Neuronal stem cell (in vitro differentiated cells): ENCODE measurements around the gene SIAE.

Experiments used
- DNase-seq: peaks from one replicate; pipeline ENCODE4 v3.0.0-alpha.2; 2013; ENCODE audit warnings: low spot score
- H2AFZ ChIP-seq: one replicate; pipeline ENCODE4 v1.6.1; 2013; ENCODE audit warnings: mild to moderate bottlenecking, low read length, inconsistent platforms
- H2AK5ac ChIP-seq: 2 replicates; pipeline ENCODE4 v1.6.1; 2013; ENCODE audit warnings: low read depth, mild to moderate bottlenecking, inconsistent platforms, low read length, moderate library complexity, mixed read lengths
- H2BK120ac ChIP-seq: 2 replicates; pipeline ENCODE4 v1.6.1; 2013; ENCODE audit warnings: low read depth, mild to moderate bottlenecking, inconsistent platforms, low read length, moderate library complexity, mixed read lengths
- H2BK12ac ChIP-seq: one replicate; pipeline ENCODE4 v1.6.1; 2013; ENCODE audit warnings: low read length, inconsistent platforms
- H2BK15ac ChIP-seq: 2 replicates; pipeline ENCODE4 v1.6.1; 2013; ENCODE audit warnings: mild to moderate bottlenecking, low read length, inconsistent platforms, mixed read lengths
- H2BK5ac ChIP-seq: one replicate; pipeline ENCODE4 v1.6.1; 2013; ENCODE audit warnings: inconsistent platforms, mild to moderate bottlenecking, low read length, moderate library complexity
- H3K14ac ChIP-seq: one replicate; pipeline ENCODE4 v1.6.1; 2013; ENCODE audit warnings: low read length, inconsistent platforms
- H3K18ac ChIP-seq: 2 replicates; pipeline ENCODE4 v1.6.1; 2013; ENCODE audit warnings: low read length, inconsistent platforms
- H3K23ac ChIP-seq: 2 replicates; pipeline ENCODE4 v1.6.1; 2013; ENCODE audit warnings: low read depth, mild to moderate bottlenecking, mixed read lengths, low read length, inconsistent platforms; ENCODE audit not compliant: poor library complexity
- H3K27ac ChIP-seq: replicated peaks from 3 replicates; pipeline ENCODE4 v1.5.1; 2013; ENCODE audit warnings: low read length, inconsistent platforms
- H3K27me3 ChIP-seq, 3 experiments: 2 replicates each; pipeline ENCODE4 v1.6.1; 2013; ENCODE audit warnings: low read length in 3 of 3, mild to moderate bottlenecking in 2 of 3, inconsistent platforms in 1 of 3, low read depth in 1 of 3, mixed read lengths in 1 of 3, moderate library complexity in 1 of 3; ENCODE audit not compliant: control insufficient read depth in 3 of 3, insufficient read depth in 3 of 3
- H3K36me3 ChIP-seq, 2 donors: replicated peaks in 1 of 2; 2 replicates each; pipeline ENCODE4 v1.6.1; 2013; ENCODE audit warnings: low read length in 2 of 2; ENCODE audit not compliant: control insufficient read depth in 2 of 2, insufficient read depth in 2 of 2
- H3K4ac ChIP-seq: 2 replicates; pipeline ENCODE4 v1.6.1; 2013; ENCODE audit warnings: inconsistent platforms, mild to moderate bottlenecking, low read length, moderate library complexity
- H3K4me1 ChIP-seq, 2 donors: 1 replicate in 1 of 2; 2 replicates in 1 of 2; pipeline ENCODE4 v1.6.1; 2013; ENCODE audit warnings: low read length in 2 of 2, low read depth in 1 of 2; ENCODE audit not compliant: control insufficient read depth in 2 of 2, insufficient read depth in 1 of 2
- H3K4me2 ChIP-seq: one replicate; pipeline ENCODE4 v1.6.1; 2013; ENCODE audit warnings: mild to moderate bottlenecking, low read length, inconsistent platforms; ENCODE audit not compliant: insufficient read depth, poor library complexity, severe bottlenecking
- H3K4me3 ChIP-seq, 2 donors: 2 replicates each; pipeline ENCODE4 v1.5.1; 2013; ENCODE audit warnings: low read length in 2 of 2, mild to moderate bottlenecking in 2 of 2, inconsistent platforms in 1 of 2, moderate library complexity in 1 of 2
- H3K79me1 ChIP-seq: one replicate; pipeline ENCODE4 v1.6.1; 2013; ENCODE audit warnings: low read depth, mild to moderate bottlenecking, inconsistent platforms, low read length, moderate library complexity
- H3K9ac ChIP-seq: one replicate; pipeline ENCODE4 v1.6.1; 2013; ENCODE audit warnings: mild to moderate bottlenecking, low read depth, low read length, inconsistent platforms; ENCODE audit not compliant: poor library complexity
- H3K9me3 ChIP-seq, 2 donors: replicated peaks in 1 of 2; 2 replicates each; pipeline versions ENCODE3 to v1.6.1; 2013; ENCODE audit warnings: low read length in 2 of 2, mild to moderate bottlenecking in 2 of 2, inconsistent platforms in 1 of 2, low read depth in 1 of 2, mixed read lengths in 1 of 2, moderate library complexity in 1 of 2; ENCODE audit not compliant: control insufficient read depth in 2 of 2, insufficient read depth in 1 of 2
- H4K8ac ChIP-seq: one replicate; pipeline ENCODE4 v1.6.1; 2013; ENCODE audit warnings: low read depth, mild to moderate bottlenecking, inconsistent platforms, low read length, moderate library complexity
- H4K91ac ChIP-seq: one replicate; pipeline ENCODE4 v1.6.1; 2013; ENCODE audit warnings: low read length, low read depth, mild to moderate bottlenecking, inconsistent platforms; ENCODE audit not compliant: poor library complexity
- whole genome bisulfite sequencing, 2 donors: extraction: QIAGEN DNeasy Blood & Tissue Kit; methylation state at CpG; one replicate each; pipeline ENCODE4 v1.1.7; 2013; ENCODE audit warnings: missing lambda C conversion rate in 2 of 2, mixed read lengths in 1 of 2; ENCODE audit not compliant: insufficient read length in 2 of 2, insufficient replicate concordance in 1 of 2; ENCODE audit errors: extremely low coverage in 2 of 2; 5-methylcytosine and 5-hydroxymethylcytosine counted together

Gene SIAE

GRCh38 chr11:124633355-124633754 lies 40.2 kb downstream of the SIAE start:
- Histone ChIP-seq H3K36me3 (peaks cover 16 to 97% of the 10 kb centered on the region in 2 donors), H3K4ac (no peak overlapping the region), H4K91ac (no peak overlapping the region), H2BK15ac (no peak overlapping the region), H3K9ac (no peak overlapping the region), H3K4me2 (no peak overlapping the region), H3K9me3 (no peaks in the 10 kb centered on the region), H2BK5ac (no peak overlapping the region), H3K14ac (no peak overlapping the region), H2BK12ac (no peak overlapping the region), H3K18ac (no peak overlapping the region), H3K79me1 (no peaks in the 10 kb centered on the region), H3K4me1 (no peaks in the 10 kb centered on the region), H2BK120ac (no peak overlapping the region), H3K23ac (no peak overlapping the region), H3K4me3 (no peak overlapping the region), H3K27ac (no peak overlapping the region), H2AK5ac (no peak overlapping the region), H3K27me3 (no peaks in the 10 kb centered on the region), H4K8ac (no peak overlapping the region), H2AFZ (no peak overlapping the region)
- no CpG with 5 or more reads among the region's 1 CpG for WGBS, 2 donors
- no peak for DNase-seq

GRCh38 chr11:124629961-124630360 lies 43.6 kb downstream of the SIAE start:
- Histone ChIP-seq H4K91ac (no peak overlapping the region), H3K18ac (no peak overlapping the region), H3K23ac (no peak overlapping the region), H3K27ac (no peak overlapping the region), H3K27me3 (no peaks in the 10 kb centered on the region), H3K4me3 (no peak overlapping the region), H3K9me3 (no peaks in the 10 kb centered on the region), H2AK5ac (no peak overlapping the region), H3K14ac (no peak overlapping the region), H3K9ac (no peak overlapping the region), H3K4me2 (no peak overlapping the region), H3K4me1 (no peaks in the 10 kb centered on the region), H3K79me1 (peaks cover 2% of the 10 kb centered on the region), H2BK15ac (no peak overlapping the region), H4K8ac (no peak overlapping the region), H2BK120ac (no peak overlapping the region), H3K36me3 (peaks cover 29 to 97% of the 10 kb centered on the region in 2 donors), H2AFZ (no peak overlapping the region), H2BK12ac (no peak overlapping the region), H3K4ac (no peak overlapping the region), H2BK5ac (no peak overlapping the region)
- no CpG with 5 or more reads among the region's 4 CpGs for WGBS, 2 donors
- no peak for DNase-seq

GRCh38 chr11:124627546-124627945 lies 46.0 kb downstream of the SIAE start:
- Histone ChIP-seq H3K18ac (no peak overlapping the region), H2BK5ac (no peak overlapping the region), H4K91ac (no peak overlapping the region), H3K27me3 (no peaks in the 10 kb centered on the region), H3K79me1 (peaks cover 2% of the 10 kb centered on the region), H3K23ac (no peak overlapping the region), H4K8ac (no peak overlapping the region), H3K4me2 (no peak overlapping the region), H3K9me3 (no peaks in the 10 kb centered on the region), H3K36me3 (peaks cover 26 to 81% of the 10 kb centered on the region in 2 donors), H2AFZ (no peak overlapping the region), H3K4me1 (peaks cover 0 to 7% of the 10 kb centered on the region in 2 donors), H2BK12ac (no peak overlapping the region), H3K9ac (no peak overlapping the region), H3K4ac (no peak overlapping the region), H2BK15ac (no peak overlapping the region), H2AK5ac (no peak overlapping the region), H3K14ac (no peak overlapping the region), H3K27ac (no peak overlapping the region), H2BK120ac (no peak overlapping the region), H3K4me3 (no peak overlapping the region)
- WGBS, 2 donors, result no CpG with 5 or more reads among the region's 5 CpGs
- no peak for DNase-seq

GRCh38 chr11:124625504-124626168 lies 47.9 kb downstream of the SIAE start:
- H3K4me2 ChIP-seq, result no peak overlapping the region
- H2AK5ac ChIP-seq, result no peak overlapping the region
- no CpG with 5 or more reads among the region's 3 CpGs for WGBS, 2 donors
- H3K27ac ChIP-seq, result no peak overlapping the region
- H2AFZ ChIP-seq, result no peak overlapping the region
- H4K91ac ChIP-seq, result no peak overlapping the region
- H3K18ac ChIP-seq, result no peak overlapping the region
- peaks cover 0 to 4% (median 0%) of the 10 kb centered on the region in 3 experiments for H3K27me3 ChIP-seq
- H2BK15ac ChIP-seq, result no peak overlapping the region
- H2BK12ac ChIP-seq, result no peak overlapping the region
- no peak overlapping the region for H2BK120ac ChIP-seq
- H3K9me3 ChIP-seq, result no peaks in the 10 kb centered on the region
- H2BK5ac ChIP-seq, result no peak overlapping the region
- H3K9ac ChIP-seq, result no peak overlapping the region
- no peak overlapping the region for H3K14ac ChIP-seq
- H3K4ac ChIP-seq, result no peak overlapping the region
- H3K23ac ChIP-seq, result no peak overlapping the region
- H4K8ac ChIP-seq, result no peak overlapping the region
- H3K36me3 ChIP-seq, result peaks cover 22 to 62% of the 10 kb centered on the region in 2 donors
- H3K79me1 ChIP-seq, result peaks cover 2% of the 10 kb centered on the region
- H3K4me3 ChIP-seq, result no peak overlapping the region
- peaks cover 2 to 7% of the 10 kb centered on the region in 2 donors for H3K4me1 ChIP-seq
- no peak for DNase-seq
